ENCODE data around the gene PRSS16. TPM values are rescaled to one million over a fixed set of nuclear protein-coding genes. Genes with fewer than 3 reads are reported as not detected.

Gene PRSS16
- total RNA-seq, 2 experiments from 2014 or later, result 2.3 to 2.4 TPM

DNA sequence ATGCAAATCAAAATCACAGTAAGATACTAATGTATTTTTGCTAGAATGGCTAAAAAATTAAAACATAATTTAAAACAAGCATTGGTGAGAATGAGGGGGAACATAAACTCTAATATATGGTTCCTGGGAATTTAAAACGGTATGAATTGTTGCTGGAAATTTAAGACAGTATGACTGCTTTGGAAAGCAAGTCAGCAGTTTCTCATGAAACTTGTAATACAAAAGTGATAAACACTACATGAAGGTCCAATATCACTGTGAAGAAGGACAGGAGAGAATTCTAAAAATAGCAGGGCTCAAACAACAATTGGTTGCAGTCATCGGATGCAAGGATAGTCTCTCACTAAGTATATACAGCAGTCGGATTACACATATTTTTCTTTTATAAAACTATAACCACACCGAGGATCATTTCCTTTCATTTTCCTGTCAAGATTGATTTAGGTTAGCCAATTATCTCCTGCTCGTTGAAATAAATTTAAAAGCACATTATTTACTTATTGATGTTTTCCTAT is 18.5 kb upstream of the PRSS16 start:
- no peak for DNase-seq
- peaks cover 2% of the 10 kb centered on the region for H3K9me3 Mint-ChIP-seq
- H3K27me3 Mint-ChIP-seq, result peaks cover 57% of the 10 kb centered on the region
- POLR2A ChIA-PET, result no interaction called here
- H3K27ac Mint-ChIP-seq, result no peak overlapping the region
- CTCF ChIA-PET, result no interaction called here
- H3K4me3 Mint-ChIP-seq, result no peak overlapping the region
- H3K4me1 Mint-ChIP-seq (ENCODE audit: low read depth), result peaks cover 3% of the 10 kb centered on the region
- H3K36me3 Mint-ChIP-seq, result peaks cover 4% of the 10 kb centered on the region
- intact Hi-C loops (cut with micrococcal nuclease), result no loop called here

DNA sequence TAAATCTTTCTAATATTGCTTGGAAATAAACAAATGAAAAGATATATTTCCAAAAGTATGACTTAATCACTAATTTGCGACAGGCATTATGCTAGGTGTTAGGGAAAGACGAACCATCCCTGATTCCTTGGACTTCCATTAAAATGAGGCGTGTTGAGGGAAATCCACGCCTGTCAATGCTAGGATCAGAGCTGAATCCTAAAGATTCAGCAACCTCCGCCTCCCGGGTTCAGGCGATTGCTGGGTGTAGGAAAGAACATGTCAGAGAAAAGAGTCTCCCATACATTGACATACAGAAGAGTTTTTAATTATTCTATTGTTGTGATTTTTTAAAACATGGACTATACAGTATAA is 16.8 kb upstream of the PRSS16 start:
- Mint-ChIP-seq H3K4me3 (no peak overlapping the region), H3K27me3 (peaks cover 52% of the 10 kb centered on the region), H3K9me3 (peaks cover 2% of the 10 kb centered on the region), H3K36me3 (peaks cover 4% of the 10 kb centered on the region), H3K4me1 (ENCODE audit: low read depth) (peaks cover 9% of the 10 kb centered on the region), H3K27ac (no peak overlapping the region)
- intact Hi-C loops (cut with micrococcal nuclease), result no loop called here
- no peak for DNase-seq
- POLR2A ChIA-PET, result no interaction called here
- CTCF ChIA-PET, result no interaction called here

GRCh38 chr6:27234576-27234975 is 12.9 kb upstream of the PRSS16 start:
- POLR2A ChIA-PET, result no interaction called here
- no peak for DNase-seq
- H3K27ac Mint-ChIP-seq, result no peak overlapping the region
- intact Hi-C loops (cut with micrococcal nuclease), result no loop called here
- peaks cover 19% of the 10 kb centered on the region for H3K4me1 Mint-ChIP-seq (ENCODE audit: low read depth)
- H3K9me3 Mint-ChIP-seq, result peaks cover 2% of the 10 kb centered on the region
- H3K27me3 Mint-ChIP-seq, result peaks cover 65% of the 10 kb centered on the region
- H3K36me3 Mint-ChIP-seq, result peaks cover 10% of the 10 kb centered on the region
- no peak overlapping the region for H3K4me3 Mint-ChIP-seq
- CTCF ChIA-PET, result interaction anchor here (1.0 kb wide), 1 partner anchor 538 kb away, joined by 3 read pairs; no protein-coding TSS in a partner anchor

DNA sequence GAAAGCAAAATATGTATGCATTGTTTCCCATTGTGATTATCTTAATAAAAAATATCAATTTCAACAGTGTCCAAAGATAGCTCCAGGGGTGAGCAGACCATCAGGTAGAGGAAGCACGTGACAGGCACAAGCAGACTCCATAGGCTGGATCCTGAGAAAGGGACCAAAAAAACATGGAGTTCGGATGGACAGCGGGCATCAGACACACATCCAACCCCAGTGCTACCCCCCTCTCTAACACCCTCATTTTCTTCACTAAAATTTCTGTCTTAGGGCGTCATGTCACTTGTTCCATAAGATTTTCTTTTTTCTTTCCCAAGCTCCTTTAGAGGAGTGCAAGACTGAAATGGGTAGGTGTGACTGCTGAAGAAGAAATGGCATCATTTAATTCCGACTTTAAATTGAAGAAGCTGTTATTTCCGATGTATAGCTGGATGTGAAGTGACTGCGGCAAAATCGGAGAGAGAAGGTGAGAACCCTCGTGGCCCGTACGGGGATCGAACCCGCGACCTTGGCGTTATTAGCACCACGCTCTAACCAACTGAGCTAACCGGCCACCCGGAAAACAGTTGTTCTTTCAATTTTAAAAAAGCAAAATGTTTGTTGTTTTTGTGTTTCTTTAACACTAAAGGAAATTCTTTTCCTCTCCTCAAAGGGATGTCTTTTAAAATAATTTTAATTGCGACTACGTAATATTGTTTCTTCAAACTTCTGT is 10.3 kb upstream of the PRSS16 start:
- DNase-seq, result peak; percentile 70
- Mint-ChIP-seq H3K9me3 (peaks cover 2% of the 10 kb centered on the region), H3K36me3 (peaks cover 10% of the 10 kb centered on the region), H3K4me3 (peak overlapping the region; percentile 44), H3K4me1 (ENCODE audit: low read depth) (peaks cover 16% of the 10 kb centered on the region), H3K27me3 (peaks cover 61% of the 10 kb centered on the region), H3K27ac (no peak overlapping the region)
- ChIA-PET CTCF (interaction anchor here (0.7 kb wide), 1 partner anchor 31 kb away, joined by 3 read pairs; no protein-coding TSS in a partner anchor), POLR2A (interaction anchor here (0.6 to 1.3 kb wide), 2 partner anchors 14 to 320 kb away, joined by 3 read pairs; no protein-coding TSS in a partner anchor)
- intact Hi-C loops (cut with micrococcal nuclease), result loop anchor here (5.0 kb wide), 1 partner anchor 430 kb away; no protein-coding TSS in a partner anchor

- Mint-ChIP-seq H3K4me3 (peak overlapping the region; percentile 44), H3K36me3 (peaks cover 8% of the 10 kb centered on the region), H3K27ac (no peak overlapping the region), H3K4me1 (ENCODE audit: low read depth) (peaks cover 16% of the 10 kb centered on the region), H3K9me3 (no peaks in the 10 kb centered on the region), H3K27me3 (peaks cover 68% of the 10 kb centered on the region)
- intact Hi-C loops (cut with micrococcal nuclease), result loop anchor here (2.0 to 5.0 kb wide), 2 partner anchors 43 to 429 kb away; no protein-coding TSS in a partner anchor
- CTCF ChIA-PET, result no interaction called here
- POLR2A ChIA-PET, result interaction anchor here (1.3 kb wide), 1 partner anchor 13 kb away, joined by 3 read pairs; no protein-coding TSS in a partner anchor
- DNase-seq, result peak; percentile 13
Observed at GRCh38 chr6:27238010-27238983, 9.2 kb upstream of the PRSS16 start.

DNA sequence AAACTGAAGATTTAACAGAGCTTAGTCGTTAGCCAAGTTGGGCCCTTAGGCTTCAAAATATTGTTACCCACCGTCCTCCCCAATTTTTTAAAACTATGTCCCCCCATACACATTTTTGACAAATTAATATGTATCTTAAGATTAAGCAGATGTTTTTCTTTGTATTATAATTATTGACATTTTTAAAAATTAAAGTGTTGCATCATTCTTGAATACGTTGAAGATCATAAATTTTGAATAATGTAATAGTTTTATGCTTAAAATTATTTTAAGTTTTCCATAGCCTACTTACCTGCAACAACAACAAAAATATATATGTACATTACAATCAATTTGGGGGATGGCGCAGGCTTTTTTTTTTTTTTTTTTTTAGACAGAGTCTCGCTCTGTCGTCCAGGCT is 8.2 kb upstream of the PRSS16 start:
- Mint-ChIP-seq H3K4me3 (no peak overlapping the region), H3K4me1 (ENCODE audit: low read depth) (peaks cover 16% of the 10 kb centered on the region), H3K27me3 (peaks cover 63% of the 10 kb centered on the region), H3K9me3 (no peaks in the 10 kb centered on the region), H3K27ac (no peak overlapping the region), H3K36me3 (peaks cover 6% of the 10 kb centered on the region)
- CTCF ChIA-PET, result no interaction called here
- POLR2A ChIA-PET, result no interaction called here
- no peak for DNase-seq
- intact Hi-C loops (cut with micrococcal nuclease), result loop anchor here (2.0 to 5.0 kb wide), 2 partner anchors 42 to 428 kb away; no protein-coding TSS in a partner anchor

- DNase-seq, result no peak
- CTCF ChIA-PET, result interaction anchor here (0.8 kb wide), 1 partner anchor 138 kb away, joined by 3 read pairs; no protein-coding TSS in a partner anchor
- Mint-ChIP-seq H3K9me3 (no peaks in the 10 kb centered on the region), H3K36me3 (peaks cover 6% of the 10 kb centered on the region), H3K4me1 (ENCODE audit: low read depth) (peaks cover 11% of the 10 kb centered on the region), H3K27ac (no peak overlapping the region), H3K27me3 (peaks cover 53% of the 10 kb centered on the region), H3K4me3 (no peak overlapping the region)
- intact Hi-C loops (cut with micrococcal nuclease), result no loop called here
- POLR2A ChIA-PET, result no interaction called here
Observed at GRCh38 chr6:27241443-27241842, 6.1 kb upstream of the PRSS16 start.

GRCh38 chr6:27242589-27243265 is 4.8 kb upstream of the PRSS16 start:
- no peak overlapping the region for H3K4me3 Mint-ChIP-seq
- H3K36me3 Mint-ChIP-seq, result peaks cover 5% of the 10 kb centered on the region
- ChIA-PET POLR2A (no interaction called here), CTCF (no interaction called here)
- no peak for DNase-seq
- no peak overlapping the region for H3K27ac Mint-ChIP-seq
- H3K27me3 Mint-ChIP-seq, result peaks cover 40% of the 10 kb centered on the region
- H3K4me1 Mint-ChIP-seq (ENCODE audit: low read depth), result peaks cover 8% of the 10 kb centered on the region
- intact Hi-C loops (cut with micrococcal nuclease), result no loop called here
- no peaks in the 10 kb centered on the region for H3K9me3 Mint-ChIP-seq

DNA sequence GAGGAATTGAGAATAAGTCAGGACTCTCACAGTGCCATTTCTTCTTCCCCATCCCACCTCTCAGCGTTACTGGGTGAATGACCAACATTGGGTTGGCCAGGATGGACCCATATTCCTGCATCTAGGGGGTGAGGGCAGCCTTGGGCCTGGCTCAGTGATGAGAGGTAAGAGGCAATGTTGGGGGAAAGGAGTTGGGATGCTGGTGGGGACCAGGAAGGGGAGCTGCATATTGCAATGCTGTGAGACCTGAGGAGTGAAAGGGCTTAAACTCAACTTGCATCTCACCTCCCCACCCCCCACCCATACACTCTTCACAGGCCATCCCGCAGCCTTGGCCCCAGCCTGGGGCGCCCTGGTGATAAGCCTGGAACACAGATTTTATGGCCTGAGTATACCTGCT is 1.3 kb downstream of the PRSS16 start:
- H3K9me3 Mint-ChIP-seq, result no peaks in the 10 kb centered on the region
- H3K36me3 Mint-ChIP-seq, result no peaks in the 10 kb centered on the region
- no peak for DNase-seq
- H3K4me1 Mint-ChIP-seq (ENCODE audit: low read depth), result peaks cover 11% of the 10 kb centered on the region
- CTCF ChIA-PET, result no interaction called here
- intact Hi-C loops (cut with micrococcal nuclease), result no loop called here
- H3K4me3 Mint-ChIP-seq, result no peak overlapping the region
- H3K27me3 Mint-ChIP-seq, result peaks cover 31% of the 10 kb centered on the region
- POLR2A ChIA-PET, result no interaction called here
- no peak overlapping the region for H3K27ac Mint-ChIP-seq

DNA sequence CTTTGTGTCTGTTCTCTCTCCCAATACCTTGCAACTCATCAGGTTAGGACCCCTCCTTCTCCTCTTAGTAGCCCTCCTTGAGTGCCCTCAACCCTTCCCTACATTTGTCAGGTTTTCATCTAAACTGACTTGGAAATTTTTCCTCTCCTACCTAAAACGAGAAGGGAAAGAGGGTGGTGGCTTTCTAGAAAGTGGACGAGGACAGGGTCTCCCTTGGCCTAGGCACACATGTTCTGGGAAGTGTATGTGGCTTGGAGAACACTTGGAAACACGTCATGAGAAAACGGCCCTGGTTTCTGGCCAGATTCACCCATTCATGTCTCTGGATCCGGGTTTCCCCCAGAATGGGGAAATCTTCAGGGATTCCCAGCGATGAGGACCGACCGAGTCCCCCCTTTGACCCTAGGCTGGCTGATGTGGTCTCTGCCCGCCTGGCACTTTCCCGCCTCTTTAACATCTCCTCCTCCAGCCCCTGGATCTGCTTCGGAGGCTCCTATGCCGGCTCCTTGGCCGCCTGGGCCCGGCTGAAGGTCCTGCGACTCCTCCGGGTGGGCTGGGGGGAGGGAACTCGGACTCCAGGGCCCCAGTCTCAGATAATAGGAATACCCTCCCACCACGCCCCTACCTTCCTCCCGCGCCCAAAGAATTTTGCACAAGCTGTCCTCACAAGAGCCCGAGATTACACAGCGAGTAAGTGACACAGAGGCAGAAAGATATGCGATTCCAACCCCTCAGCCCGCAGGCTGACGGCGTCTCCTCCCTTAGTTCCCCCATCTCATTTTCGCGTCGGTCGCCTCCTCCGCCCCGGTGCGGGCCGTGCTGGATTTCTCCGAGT is 3.0 kb downstream of the PRSS16 start:
- peaks cover 11% of the 10 kb centered on the region for H3K4me1 Mint-ChIP-seq (ENCODE audit: low read depth)
- H3K4me3 Mint-ChIP-seq, result peak overlapping the region; percentile 79
- no peak for DNase-seq
- intact Hi-C loops (cut with micrococcal nuclease), result loop anchor here (1.0 to 10.0 kb wide), 3 partner anchors 62 to 227 kb away; no protein-coding TSS in a partner anchor
- ChIA-PET POLR2A (interaction anchor here (1.2 kb wide), 1 partner anchor 12 kb away, joined by 3 read pairs; no protein-coding TSS in a partner anchor), CTCF (interaction anchor here (1.5 kb wide), 1 partner anchor 72 kb away, joined by 3 read pairs; no protein-coding TSS in a partner anchor)
- no peaks in the 10 kb centered on the region for H3K9me3 Mint-ChIP-seq
- H3K27me3 Mint-ChIP-seq, result peaks cover 41% of the 10 kb centered on the region
- no peak overlapping the region for H3K27ac Mint-ChIP-seq
- H3K36me3 Mint-ChIP-seq, result no peaks in the 10 kb centered on the region
